ENCODE results near the gene IFT172.

Gene IFT172

DNA sequence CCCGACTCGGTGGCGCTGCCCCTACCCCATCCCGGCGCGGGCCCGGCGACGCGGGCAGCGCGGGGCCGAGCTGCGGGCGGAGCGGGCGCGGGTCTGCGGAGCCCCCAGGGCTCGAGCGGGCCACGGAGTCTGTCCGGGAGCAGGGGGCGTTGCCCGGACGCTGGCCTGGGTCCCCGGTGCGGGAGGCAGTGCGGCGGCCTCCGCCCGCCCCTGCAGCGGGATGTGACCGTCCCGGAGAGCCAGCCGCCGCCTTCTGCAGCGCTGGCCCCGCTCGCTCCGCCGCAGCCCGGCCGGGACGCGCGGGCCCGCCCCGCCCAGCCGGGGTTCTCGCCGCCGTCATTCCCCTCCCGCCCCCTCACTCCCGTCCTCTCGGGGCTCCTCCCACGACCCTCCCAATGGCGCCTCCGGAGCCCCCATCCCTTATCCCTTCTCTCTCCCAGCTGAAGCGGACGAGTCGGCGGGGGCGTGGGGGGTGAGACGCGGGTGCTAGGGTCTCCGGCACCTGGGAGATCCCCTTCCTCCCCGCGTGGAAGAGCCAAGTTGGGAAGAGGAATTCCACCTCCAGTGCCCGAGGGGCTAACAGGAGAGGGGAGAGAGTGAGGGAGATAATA lies 5.5 kb upstream of the IFT172 start, which contains the start of gene FNDC4:
TSS of gene FNDC4 (minus strand) at position 257 of the 611 bp plus-strand sequence. CDS start 521 bp downstream, outside the sequence.
- peak in 1 of 2 donors; percentile 7 for DNase-seq (ENCODE audit: low read depth in 2 of 2)

GRCh38 chr2:27494284-27494943 lies 4.9 kb upstream of the IFT172 start:
- no peak for DNase-seq (ENCODE audit: low read depth in 2 of 2)

GRCh38 chr2:27493948-27494283 lies 4.4 kb upstream of the IFT172 start:
- DNase-seq (ENCODE audit: low read depth in 2 of 2): no peak

DNA sequence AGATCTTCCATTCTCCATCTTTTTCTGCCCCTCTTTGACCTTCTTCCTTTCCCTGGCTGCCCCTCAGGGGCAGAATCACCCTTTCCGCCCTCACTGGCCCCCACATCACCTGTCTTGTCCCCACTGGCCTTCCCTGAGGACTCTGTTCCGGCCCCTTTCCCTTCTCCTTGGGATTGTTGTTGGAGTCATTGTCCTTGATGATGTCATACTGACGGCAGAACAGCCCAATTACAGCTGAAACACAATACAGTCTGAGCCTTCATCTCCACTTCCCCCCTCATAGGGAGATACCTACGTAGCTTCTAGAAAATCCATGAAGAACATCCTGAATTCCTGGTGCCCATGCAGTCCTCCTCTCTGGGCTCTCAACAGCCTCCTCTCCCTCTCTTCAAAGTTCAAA lies 3.0 kb upstream of the IFT172 start:
- no peak for DNase-seq (ENCODE audit: low read depth in 2 of 2)

DNA sequence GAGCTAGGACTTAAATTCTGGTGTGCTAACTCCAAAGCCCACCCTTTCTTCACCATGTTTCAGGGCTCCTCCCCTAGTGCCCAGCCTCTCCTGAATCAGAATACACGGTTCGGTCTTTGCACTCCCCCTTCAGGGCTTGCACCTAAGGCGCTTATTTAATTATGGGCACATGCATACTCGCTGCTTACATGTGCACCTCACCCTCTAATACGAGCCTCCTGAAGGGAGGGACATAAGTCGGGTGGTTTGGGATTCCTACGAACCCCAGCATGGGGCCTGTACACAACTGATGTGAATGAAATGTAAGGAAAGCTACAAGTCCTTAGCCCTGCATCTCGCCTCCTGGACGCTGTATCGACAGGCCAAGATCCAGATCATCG lies 435 bp downstream of the IFT172 start:
- no peak for DNase-seq (ENCODE audit: low read depth in 2 of 2)

GRCh38 chr2:27485496-27485895 lies 4.0 kb downstream of the IFT172 start:
- no peak for DNase-seq (ENCODE audit: low read depth in 2 of 2)

DNA sequence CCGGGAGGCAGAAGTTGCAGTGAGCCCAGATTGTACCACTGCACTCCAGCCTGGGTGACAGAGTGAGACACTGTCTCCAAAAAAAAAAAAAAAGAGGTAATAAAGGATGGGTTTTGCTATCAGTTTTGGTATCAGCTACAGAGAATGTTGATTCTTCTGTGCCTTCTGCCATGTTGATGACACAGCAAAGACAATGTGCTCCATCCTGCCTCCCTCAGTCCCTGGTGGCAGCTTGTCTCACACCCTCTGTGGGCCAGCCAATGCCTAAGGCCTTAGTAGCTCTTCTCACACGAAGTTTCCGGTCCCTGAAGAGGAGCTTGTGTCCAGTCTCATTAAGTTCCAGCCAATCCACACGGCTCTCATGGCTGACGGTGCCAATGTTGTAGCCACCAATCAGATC lies 17.6 kb downstream of the IFT172 start:
- DNase-seq (ENCODE audit: low read depth in 2 of 2): no peak

DNA sequence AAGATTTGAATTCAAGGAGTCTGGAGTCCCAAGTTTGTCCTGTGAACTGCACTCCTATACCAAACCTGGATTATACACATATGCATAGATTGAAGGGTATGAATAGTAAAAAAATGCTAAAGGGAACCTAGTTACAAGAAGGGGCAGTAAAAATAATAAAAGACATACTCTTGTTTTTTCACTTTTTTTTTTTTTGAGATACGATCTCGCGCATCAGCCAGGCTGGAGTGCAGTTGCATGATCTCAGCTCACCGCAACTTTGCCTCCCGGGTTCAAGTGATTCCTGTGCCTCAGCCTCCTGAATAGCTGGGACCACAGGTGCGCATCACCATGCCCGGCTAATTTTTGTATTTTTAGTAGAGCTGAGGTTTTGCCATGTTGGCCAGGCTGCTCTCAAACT lies 25.1 kb downstream of the IFT172 start:
- DNase-seq (ENCODE audit: low read depth in 2 of 2): no peak

- DNase-seq (ENCODE audit: low read depth in 2 of 2): no peak
These were observed 28.4 kb downstream of the IFT172 start for GRCh38 chr2:27461118-27461517.

DNA sequence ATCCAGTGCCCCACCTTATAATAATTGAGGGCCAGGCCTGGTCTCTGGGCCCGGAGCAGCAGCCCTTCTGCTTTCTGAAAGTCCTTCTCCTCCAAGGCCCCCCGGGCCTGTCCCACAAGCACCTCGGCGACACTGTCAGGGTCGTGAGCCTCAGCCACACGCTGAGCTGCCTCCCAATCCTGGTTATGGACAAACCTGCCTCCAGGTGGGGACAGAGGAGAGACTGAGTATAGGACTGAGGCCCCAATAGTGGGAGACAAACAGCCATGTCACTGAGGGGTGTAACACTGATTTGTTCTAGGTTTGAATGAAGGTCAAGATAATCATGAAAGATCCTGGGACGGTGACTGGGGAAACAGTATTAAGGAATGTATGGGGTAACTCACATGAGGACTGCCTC lies 35.6 kb downstream of the IFT172 start:
- DNase-seq (ENCODE audit: low read depth in 2 of 2): no peak

DNA sequence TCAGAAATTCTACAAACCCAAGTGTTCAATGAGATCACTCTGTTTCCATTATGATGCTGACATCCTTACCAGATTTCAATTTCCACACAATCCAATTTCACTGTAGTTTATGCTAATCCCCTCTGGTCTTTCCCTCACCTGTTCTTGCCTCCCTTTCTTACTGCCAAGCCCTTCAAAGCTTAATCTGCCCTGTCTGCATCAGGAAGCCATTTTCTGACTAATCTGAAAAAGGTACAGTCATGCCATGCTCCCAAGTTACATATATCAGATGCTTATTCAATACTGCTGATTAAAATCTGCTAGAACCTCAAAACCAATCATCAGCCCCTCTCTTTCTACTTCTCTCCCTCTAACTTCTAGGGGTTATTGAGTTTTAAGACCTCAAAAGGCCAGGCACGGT lies 38.4 kb downstream of the IFT172 start:
- no peak for DNase-seq (ENCODE audit: low read depth in 2 of 2)

DNA sequence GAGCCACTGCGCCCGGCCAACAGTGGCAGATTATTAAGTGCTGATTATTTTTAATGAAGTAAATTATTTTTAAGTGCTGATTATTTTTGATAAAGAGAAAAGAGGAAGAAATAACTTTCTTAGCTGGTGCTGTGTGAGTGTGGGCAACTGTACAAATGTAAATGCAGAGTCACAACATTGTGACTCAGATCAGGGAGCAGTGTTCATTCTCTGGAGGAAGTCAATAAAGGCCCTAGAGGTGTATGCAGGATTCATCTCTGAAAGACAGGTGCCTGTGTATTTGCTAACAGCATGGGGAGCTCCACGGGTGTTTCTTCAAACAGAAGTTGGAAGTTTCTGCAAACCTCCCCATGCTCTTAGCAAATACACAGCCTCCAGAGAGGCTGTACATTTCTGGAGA lies 41.2 kb downstream of the IFT172 start:
- no peak for DNase-seq (ENCODE audit: low read depth in 2 of 2)

- no peak for DNase-seq (ENCODE audit: low read depth in 2 of 2)
These were observed 43.5 kb downstream of the IFT172 start for GRCh38 chr2:27446057-27446456.

GRCh38 chr2:27445615-27446014 lies 43.9 kb downstream of the IFT172 start:
- DNase-seq (ENCODE audit: low read depth in 2 of 2): no peak

GRCh38 chr2:27445155-27445554 lies 44.4 kb downstream of the IFT172 start:
- no peak for DNase-seq (ENCODE audit: low read depth in 2 of 2)

DNA sequence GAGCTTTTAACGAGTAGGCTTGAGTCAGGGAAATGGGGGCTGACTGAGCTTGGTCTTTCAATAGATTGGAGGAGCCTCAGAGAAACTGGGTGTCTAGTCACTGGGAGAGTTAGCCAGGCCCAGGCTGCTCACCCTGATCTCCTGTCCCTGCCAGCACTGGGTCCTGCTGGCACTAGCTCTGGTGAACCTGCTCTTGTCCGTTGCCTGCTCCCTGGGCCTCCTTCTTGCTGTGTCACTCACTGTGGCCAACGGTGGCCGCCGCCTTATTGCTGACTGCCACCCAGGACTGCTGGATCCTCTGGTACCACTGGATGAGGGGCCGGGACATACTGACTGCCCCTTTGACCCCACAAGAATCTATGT lies 46.6 kb downstream of the IFT172 start:
- DNase-seq (ENCODE audit: low read depth in 2 of 2): no peak

- DNase-seq (ENCODE audit: low read depth in 2 of 2): peak in 1 of 2 donors; percentile 29
These were observed 47.3 kb downstream of the IFT172 start, which contains the start of gene KRTCAP3 for GRCh38 chr2:27441958-27442919. Gene KRTCAP3, plus strand, starts transcription at chr2:27442381. Its CDS starts 32 bp downstream, at chr2:27442413.

- DNase-seq (ENCODE audit: low read depth in 2 of 2): no peak
These were observed 48.2 kb downstream of the IFT172 start for GRCh38 chr2:27441226-27441926.

DNA sequence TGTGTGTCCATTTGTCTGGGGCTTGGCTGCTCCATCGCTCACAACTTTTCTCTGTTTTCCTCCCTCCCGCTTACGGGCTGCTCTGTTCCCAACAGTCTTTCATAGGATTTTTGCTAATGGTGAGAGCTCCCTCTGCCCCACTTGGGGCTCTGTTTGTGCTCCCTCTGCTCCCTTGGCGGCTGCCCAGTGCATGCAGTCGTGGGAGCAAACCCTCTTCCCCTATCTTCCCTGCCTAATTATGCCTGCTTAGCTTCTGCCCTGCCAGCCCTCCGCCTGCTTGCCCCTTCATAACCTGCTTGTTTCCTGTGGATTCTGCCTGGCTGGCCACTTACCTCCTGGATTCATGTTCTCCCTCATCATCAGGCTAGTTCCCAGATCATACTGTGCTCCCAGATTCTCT lies 53.9 kb downstream of the IFT172 start:
- no peak for DNase-seq (ENCODE audit: low read depth in 2 of 2)

DNA sequence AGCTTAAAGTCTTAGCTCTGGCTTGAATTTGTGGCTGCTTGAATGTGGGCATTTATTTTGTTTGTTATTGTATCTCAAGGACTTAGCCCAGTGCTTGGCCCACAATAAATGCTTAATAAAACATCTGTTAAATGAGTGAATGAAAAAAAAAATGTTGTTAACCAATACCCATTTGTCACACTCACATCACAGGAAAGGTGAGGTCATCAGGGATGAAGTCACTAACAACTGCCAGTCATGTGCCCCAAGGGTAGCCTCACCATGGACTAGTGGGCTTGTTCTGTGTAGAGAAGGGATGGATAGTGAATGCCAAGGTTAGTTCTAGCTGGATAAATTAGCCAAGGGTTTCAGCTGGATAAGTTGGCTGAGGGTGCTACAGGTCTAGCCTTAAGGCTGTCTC lies 58.1 kb downstream of the IFT172 start:
- peak in 1 of 2 donors; percentile 21 for DNase-seq (ENCODE audit: low read depth in 2 of 2)

GRCh38 chr2:27428978-27429541 lies 60.5 kb downstream of the IFT172 start:
- peak in 1 of 2 donors; percentile 72 for DNase-seq (ENCODE audit: low read depth in 2 of 2)
